ENCODE results near the gene FLII. TPM values are rescaled to one million over a fixed set of nuclear protein-coding genes. Genes with fewer than 3 reads are reported as not detected.
A peak's percentile ranks its signal among the peaks of the same experiment; 100 is the strongest.

Gene FLII
- total and polyA plus RNA-seq, 2 of the 13 experiments (the other 11 are each of a cell fraction or from before 2014, with no cell fraction given): 130 to 303 TPM

DNA sequence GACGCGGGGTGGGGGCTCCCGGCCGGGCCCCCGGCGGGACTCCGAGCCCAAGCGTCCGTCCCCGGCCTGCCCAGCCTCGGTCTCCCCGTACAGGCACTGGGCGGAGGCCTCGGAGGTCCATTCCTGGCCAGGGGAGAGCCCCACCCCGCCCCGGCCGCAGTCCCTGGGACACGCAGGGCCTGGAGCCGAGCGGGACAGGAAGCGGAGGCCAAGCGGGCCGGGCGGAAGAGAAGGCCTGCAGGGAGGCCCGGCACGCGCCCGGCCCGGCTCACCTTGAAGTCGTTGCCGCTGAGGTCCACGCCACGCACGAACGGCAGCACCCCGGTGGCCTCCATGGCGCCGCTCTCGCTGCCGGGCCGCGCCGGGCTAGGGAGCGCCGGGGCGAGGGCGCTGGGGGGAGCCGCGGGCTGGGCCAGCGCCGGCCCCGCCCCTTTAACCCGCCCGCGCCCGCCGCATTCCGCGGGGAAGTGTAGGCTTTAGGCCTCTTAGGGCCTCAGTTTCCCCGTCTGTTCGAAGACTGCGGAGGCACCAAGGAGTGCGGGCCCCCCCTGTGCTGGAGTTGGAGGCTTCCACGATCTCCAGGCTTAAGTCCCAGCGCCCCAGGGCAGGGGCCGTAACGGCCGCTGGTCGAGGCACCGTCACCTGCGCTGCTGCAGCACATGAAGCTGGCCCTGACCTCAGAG lies at the start of gene FLII (continued):
- TF ChIP-seq, protein P1, sequence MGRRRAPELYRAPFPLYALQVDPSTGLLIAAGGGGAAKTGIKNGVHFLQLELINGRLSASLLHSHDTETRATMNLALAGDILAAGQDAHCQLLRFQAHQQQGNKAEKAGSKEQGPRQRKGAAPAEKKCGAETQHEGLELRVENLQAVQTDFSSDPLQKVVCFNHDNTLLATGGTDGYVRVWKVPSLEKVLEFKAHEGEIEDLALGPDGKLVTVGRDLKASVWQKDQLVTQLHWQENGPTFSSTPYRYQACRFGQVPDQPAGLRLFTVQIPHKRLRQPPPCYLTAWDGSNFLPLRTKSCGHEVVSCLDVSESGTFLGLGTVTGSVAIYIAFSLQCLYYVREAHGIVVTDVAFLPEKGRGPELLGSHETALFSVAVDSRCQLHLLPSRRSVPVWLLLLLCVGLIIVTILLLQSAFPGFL (CRISPR knock-in tag; IDR thresholded peaks at IDR 0.05): 0 out of 2 replicates have a peak, but pooled peaks have one; percentile 18
- TF ChIP-seq PAF1 (CRISPR knock-in tag; IDR thresholded peaks at IDR 0.05) (no peak), SALL2 (CRISPR knock-in tag; IDR thresholded peaks at IDR 0.05) (peak; percentile 67; the same call in 1 of the 2 replicates), ZNF841 (CRISPR knock-in tag; IDR thresholded peaks at IDR 0.05; ENCODE audit: borderline replicate concordance) (no peak), EZH2 (conservative IDR thresholded peaks at IDR 0.05; ENCODE audit: low read depth, low read length) (no peak), ZNF235 (CRISPR knock-in tag; IDR thresholded peaks at IDR 0.05; ENCODE audit: borderline replicate concordance) (peak; percentile 58; the same call in 1 of the 2 replicates), WIZ (CRISPR knock-in tag; IDR thresholded peaks at IDR 0.05) (no peak), POLR2A (IDR thresholded peaks at IDR 0.05; ENCODE audit: insufficient read depth in 1 of 2, low read depth in 2 of 2, low read length in 2 of 2) (peak in 1 of 2 experiments; percentile 81; a peak in 2 of 4 replicates), DR1 (CRISPR knock-in tag; IDR thresholded peaks at IDR 0.05) (no peak), BRD4 (CRISPR knock-in tag; IDR thresholded peaks at IDR 0.05) (0 out of 2 replicates have a peak, but pooled peaks have one; percentile 20), RAD21 (CRISPR knock-in tag; IDR thresholded peaks at IDR 0.05) (no peak; the same call in 1 of the 2 replicates), SIN3A (IDR thresholded peaks at IDR 0.05; ENCODE audit: borderline replicate concordance, low read depth, low read length) (0 out of 2 replicates have a peak, but pooled peaks have one; percentile 40), ZNF460 (CRISPR knock-in tag; IDR thresholded peaks at IDR 0.05; ENCODE audit: borderline replicate concordance) (0 out of 2 replicates have a peak, but pooled peaks have one; percentile 27), KLF11 (CRISPR knock-in tag; IDR thresholded peaks at IDR 0.05) (no peak), KDM5A (IDR thresholded peaks at IDR 0.05; ENCODE audit: borderline replicate concordance, low read length) (0 out of 2 replicates have a peak, but pooled peaks have one; percentile 15), PTBP1 (IDR thresholded peaks at IDR 0.05; ENCODE audit: low read depth, low read length, poor library complexity, severe bottlenecking) (no peak), TSC22D2 (CRISPR knock-in tag; IDR thresholded peaks at IDR 0.05; ENCODE audit: borderline replicate concordance) (0 out of 2 replicates have a peak, but pooled peaks have one; percentile 25), ETV5 (CRISPR knock-in tag; IDR thresholded peaks at IDR 0.05; ENCODE audit: borderline replicate concordance) (no peak), JUNB (CRISPR knock-in tag; IDR thresholded peaks at IDR 0.05; ENCODE audit: borderline replicate concordance) (no peak), ATF7-NPFF (CRISPR knock-in tag; IDR thresholded peaks at IDR 0.05; ENCODE audit: low read depth) (peak; percentile 28; the same call in 1 of the 2 replicates)
- TF ChIP-seq, protein P2, sequence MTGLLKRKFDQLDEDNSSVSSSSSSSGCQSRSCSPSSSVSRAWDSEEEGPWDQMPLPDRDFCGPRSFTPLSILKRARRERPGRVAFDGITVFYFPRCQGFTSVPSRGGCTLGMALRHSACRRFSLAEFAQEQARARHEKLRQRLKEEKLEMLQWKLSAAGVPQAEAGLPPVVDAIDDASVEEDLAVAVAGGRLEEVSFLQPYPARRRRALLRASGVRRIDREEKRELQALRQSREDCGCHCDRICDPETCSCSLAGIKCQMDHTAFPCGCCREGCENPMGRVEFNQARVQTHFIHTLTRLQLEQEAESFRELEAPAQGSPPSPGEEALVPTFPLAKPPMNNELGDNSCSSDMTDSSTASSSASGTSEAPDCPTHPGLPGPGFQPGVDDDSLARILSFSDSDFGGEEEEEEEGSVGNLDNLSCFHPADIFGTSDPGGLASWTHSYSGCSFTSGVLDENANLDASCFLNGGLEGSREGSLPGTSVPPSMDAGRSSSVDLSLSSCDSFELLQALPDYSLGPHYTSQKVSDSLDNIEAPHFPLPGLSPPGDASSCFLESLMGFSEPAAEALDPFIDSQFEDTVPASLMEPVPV (CRISPR knock-in tag; IDR thresholded peaks at IDR 0.05): no peak
- TF ChIP-seq, protein P3, sequence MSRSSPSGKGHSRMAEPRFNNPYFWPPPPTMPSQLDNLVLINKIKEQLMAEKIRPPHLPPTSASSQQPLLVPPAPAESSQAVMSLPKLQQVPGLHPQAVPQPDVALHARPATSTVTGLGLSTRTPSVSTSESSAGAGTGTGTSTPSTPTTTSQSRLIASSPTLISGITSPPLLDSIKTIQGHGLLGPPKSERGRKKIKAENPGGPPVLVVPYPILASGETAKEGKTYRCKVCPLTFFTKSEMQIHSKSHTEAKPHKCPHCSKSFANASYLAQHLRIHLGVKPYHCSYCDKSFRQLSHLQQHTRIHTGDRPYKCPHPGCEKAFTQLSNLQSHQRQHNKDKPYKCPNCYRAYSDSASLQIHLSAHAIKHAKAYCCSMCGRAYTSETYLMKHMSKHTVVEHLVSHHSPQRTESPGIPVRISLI (CRISPR knock-in tag; IDR thresholded peaks at IDR 0.05; ENCODE audit: borderline replicate concordance): peak; percentile 17; the same call in 1 of the 2 replicates
- TF ChIP-seq, protein P4, sequence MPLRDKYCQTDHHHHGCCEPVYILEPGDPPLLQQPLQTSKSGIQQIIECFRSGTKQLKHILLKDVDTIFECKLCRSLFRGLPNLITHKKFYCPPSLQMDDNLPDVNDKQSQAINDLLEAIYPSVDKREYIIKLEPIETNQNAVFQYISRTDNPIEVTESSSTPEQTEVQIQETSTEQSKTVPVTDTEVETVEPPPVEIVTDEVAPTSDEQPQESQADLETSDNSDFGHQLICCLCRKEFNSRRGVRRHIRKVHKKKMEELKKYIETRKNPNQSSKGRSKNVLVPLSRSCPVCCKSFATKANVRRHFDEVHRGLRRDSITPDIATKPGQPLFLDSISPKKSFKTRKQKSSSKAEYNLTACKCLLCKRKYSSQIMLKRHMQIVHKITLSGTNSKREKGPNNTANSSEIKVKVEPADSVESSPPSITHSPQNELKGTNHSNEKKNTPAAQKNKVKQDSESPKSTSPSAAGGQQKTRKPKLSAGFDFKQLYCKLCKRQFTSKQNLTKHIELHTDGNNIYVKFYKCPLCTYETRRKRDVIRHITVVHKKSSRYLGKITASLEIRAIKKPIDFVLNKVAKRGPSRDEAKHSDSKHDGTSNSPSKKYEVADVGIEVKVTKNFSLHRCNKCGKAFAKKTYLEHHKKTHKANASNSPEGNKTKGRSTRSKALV (CRISPR knock-in tag; IDR thresholded peaks at IDR 0.05): peak; percentile 73; the same call in 1 of the 2 replicates

Measured in HepG2 (cell line).